RWPE1 (cell line): Measurements from ENCODE around the gene GBX2.

Experiments
- CTCF ChIA-PET: fragments of 350-600 bp; sonication (Branson Sonifier 250); formaldehyde crosslinking; extraction: SDS; loops from one replicate; lab custom pipeline; 2021; lab: Yijun Ruan, JAX
- POLR2A ChIA-PET: fragments of 400-600 bp; formaldehyde crosslinking; extraction: SDS; loops from one replicate; lab custom pipeline; 2020; ENCODE audit warnings: antibody characterized with exemption; ENCODE audit not compliant: low non-redundant PET; lab: Yijun Ruan, JAX
- DNase-seq: peaks from one replicate; pipeline ENCODE4 v3.0.0; 2012; ENCODE audit warnings: low spot score
- H3K27ac ChIP-seq: fragments of 450-650 bp; 2 replicates; pipeline ENCODE4 v1.5.1; 2017
- CTCF ChIP-seq: fragments of 450-650 bp; conservative IDR thresholded peaks from 2 replicates; pipeline ENCODE4 v1.5.1; 2017; ENCODE audit warnings: low read depth, mild to moderate bottlenecking

Gene GBX2

GRCh38 chr2:236211296-236211695 lies 43.1 kb upstream of the GBX2 start:
- ChIA-PET POLR2A (no interaction called here), CTCF (no interaction called here)
- H3K27ac ChIP-seq: no peak overlapping the region
- DNase-seq: no peak
- no peak for TF ChIP-seq CTCF

- H3K27ac ChIP-seq: no peak overlapping the region
- DNase-seq: no peak
- no peak for TF ChIP-seq CTCF
- ChIA-PET CTCF (no interaction called here), POLR2A (no interaction called here)
Measured at GRCh38 chr2:236210536-236210935, 42.4 kb upstream of the GBX2 start.

- CTCF ChIA-PET: no interaction called here
- no peak overlapping the region for H3K27ac ChIP-seq
- TF ChIP-seq CTCF: no peak
- POLR2A ChIA-PET: no interaction called here
- DNase-seq: no peak
Measured at GRCh38 chr2:236209996-236210395, 41.8 kb upstream of the GBX2 start.

- POLR2A ChIA-PET: no interaction called here
- CTCF ChIA-PET: interaction anchor here (0.6 kb wide), 1 partner anchor 396 kb away, joined by 3 read pairs; no protein-coding TSS in a partner anchor
- no peak for TF ChIP-seq CTCF
- H3K27ac ChIP-seq: no peak overlapping the region
- DNase-seq: peak; percentile 4
Measured at GRCh38 chr2:236209535-236209934, 41.3 kb upstream of the GBX2 start.

GRCh38 chr2:236208019-236208926 lies 40.1 kb upstream of the GBX2 start:
- CTCF ChIA-PET: interaction anchor here (0.7 kb wide), 1 partner anchor 544 kb away, joined by 3 read pairs; no protein-coding TSS in a partner anchor
- no peak overlapping the region for H3K27ac ChIP-seq
- POLR2A ChIA-PET: no interaction called here
- TF ChIP-seq CTCF: no peak
- no peak for DNase-seq

GRCh38 chr2:236207472-236207871 lies 39.3 kb upstream of the GBX2 start:
- CTCF ChIA-PET: interaction anchor here (0.6 kb wide), 1 partner anchor 17 kb away, joined by 3 read pairs; no protein-coding TSS in a partner anchor
- DNase-seq: no peak
- no peak for TF ChIP-seq CTCF
- no peak overlapping the region for H3K27ac ChIP-seq
- POLR2A ChIA-PET: no interaction called here
